Kidney (tissue), 14 donors: ENCODE results near the gene EEFSEC. TPM values are rescaled to one million over a fixed set of nuclear protein-coding genes. Genes with fewer than 3 reads are reported as not detected.

Experiments used
- DNase-seq, 5 donors: peaks; one replicate each; pipeline ENCODE4 v3.0.0-alpha.2; 2013 to 2020
- FAIRE-seq: peaks from 2 replicates; lab custom pipeline; 2012; peaks lifted over from hg19 to GRCh38; lab: Jason Lieb, UNC
- H3K27ac ChIP-seq, 2 donors: one replicate each; pipeline ENCODE4 v1.7.0; 2013; ENCODE audit warnings: low read depth in 2 of 2, low read length in 2 of 2, inconsistent platforms in 1 of 2
- H3K27me3 ChIP-seq: one replicate; pipeline ENCODE4 v1.7.1; 2013; ENCODE audit warnings: low read length, inconsistent platforms; ENCODE audit not compliant: control insufficient read depth, insufficient read depth
- H3K36me3 ChIP-seq, 3 donors: one replicate each; pipeline versions ENCODE4 v1.7.0 to v1.7.1; 2013; ENCODE audit warnings: low read length in 3 of 3, control low read depth in 1 of 3, inconsistent platforms in 1 of 3; ENCODE audit not compliant: insufficient read depth in 3 of 3, control insufficient read depth in 2 of 3
- H3K4me1 ChIP-seq, 3 donors: one replicate each; pipeline versions ENCODE4 v1.7.0 to v1.7.1; 2013; ENCODE audit warnings: low read length in 3 of 3, inconsistent platforms in 1 of 3, low read depth in 1 of 3; ENCODE audit not compliant: control insufficient read depth in 2 of 3, insufficient read depth in 2 of 3
- H3K4me3 ChIP-seq, 3 donors: one replicate each; pipeline versions ENCODE4 v1.7.0 to v1.8.1; 2013; ENCODE audit warnings: low read length in 3 of 3, control low read depth in 1 of 3, inconsistent platforms in 1 of 3
- H3K9ac ChIP-seq, 3 donors: one replicate each; pipeline versions ENCODE4 v1.7.0 to v1.7.1; 2013; ENCODE audit warnings: low read length in 3 of 3, control low read depth in 1 of 3, inconsistent platforms in 1 of 3
- H3K9me3 ChIP-seq, 3 donors: one replicate each; pipeline versions ENCODE4 v1.7.0 to v1.7.1; 2013; ENCODE audit warnings: low read length in 3 of 3, control low read depth in 1 of 3, inconsistent platforms in 1 of 3; ENCODE audit not compliant: control insufficient read depth in 2 of 3, insufficient read depth in 1 of 3
- intact Hi-C: fragments of 100-400 bp; cut with DNase I; formaldehyde crosslinking; loops from one replicate; pipeline ENCODE4 v1.11.1; 2022
- polyA plus RNA-seq: library from polyadenylated mRNA; stranded (reverse); fragments of 350-450 nt; fragmentation: Illumina TruSeq; extraction: RNeasy Lipid Tissue Mini Kit (QIAGEN cat#74804); gene quantifications from one replicate; pipeline ENCODE4 v1.2.3, GENCODE V29; 2014; ENCODE audit warnings: low read depth, low replicate concordance; ENCODE audit not compliant: insufficient read depth
- total RNA-seq: library from RNA; stranded (reverse); fragmentation: NEBNext Ultra II Directional; extraction: Animal tissue kit (Norgen Biotek cat#: 25700); gene quantifications from one replicate; pipeline ENCODE4 v1.2.1, GENCODE V29; 2021
- TF ChIP-seq, protein P1 (sequence below): IDR thresholded peaks from 3 replicates; pipeline ENCODE4 v1.5.1; 2012; ENCODE audit warnings: mild to moderate bottlenecking, moderate library complexity, borderline replicate concordance; ENCODE audit not compliant: insufficient read depth; ENCODE audit errors: extremely low read depth
- donor health status: control.
- donor health status: control.
- donor health status: control.
- donor health status: control.
- donor health status: control.
- donor health status: DM: yes; HTN: yes; CAD: no.
- donor health status: Normal renal cell carcinoma (clear cell type).

Gene EEFSEC
- total and polyA plus RNA-seq, 2 donors from 2014 or later = 15.2 to 23.2 TPM

DNA sequence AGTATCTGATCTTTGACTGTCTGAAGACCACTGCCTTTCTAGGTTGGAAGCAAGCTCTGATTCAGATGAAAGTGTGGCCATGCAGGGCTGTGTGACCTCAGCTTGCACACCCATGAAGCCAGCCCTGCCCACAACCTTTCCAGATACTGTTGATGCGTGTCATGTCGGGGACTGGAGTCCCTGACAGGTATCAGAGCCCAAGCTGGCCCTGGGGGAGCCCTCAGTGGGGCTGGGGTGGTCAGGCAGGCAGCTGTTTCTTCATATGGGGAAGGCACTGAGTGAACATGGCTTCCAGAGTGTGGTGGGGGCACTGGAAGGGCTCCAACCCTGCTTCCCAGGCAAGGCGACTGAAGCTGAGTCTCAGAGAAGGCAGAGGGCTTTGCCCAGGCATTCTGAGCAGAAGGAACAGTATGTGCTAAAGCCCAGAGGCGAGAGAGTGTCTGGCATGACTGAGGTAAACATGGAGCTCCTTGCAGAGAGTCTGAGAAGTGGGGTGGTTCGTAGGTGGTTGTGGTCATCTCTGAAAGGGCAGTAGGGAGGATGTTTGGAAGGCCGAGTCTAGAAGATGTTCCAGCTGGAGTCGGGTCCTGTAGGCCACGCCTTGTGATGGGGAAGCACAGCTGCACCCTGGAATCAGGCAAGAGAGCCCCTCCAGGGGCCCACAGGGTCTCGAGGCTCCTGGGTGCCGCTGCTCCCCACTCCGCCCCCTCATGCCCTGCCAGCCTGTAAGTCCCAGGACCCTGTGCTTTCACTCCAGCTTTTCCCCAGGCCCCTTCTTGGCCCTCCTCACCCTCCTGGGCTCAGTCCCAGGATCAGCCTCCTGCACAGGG is 122.2 kb downstream of the EEFSEC start:
- H3K9ac ChIP-seq = no peak overlapping the region
- TF ChIP-seq, protein P1, sequence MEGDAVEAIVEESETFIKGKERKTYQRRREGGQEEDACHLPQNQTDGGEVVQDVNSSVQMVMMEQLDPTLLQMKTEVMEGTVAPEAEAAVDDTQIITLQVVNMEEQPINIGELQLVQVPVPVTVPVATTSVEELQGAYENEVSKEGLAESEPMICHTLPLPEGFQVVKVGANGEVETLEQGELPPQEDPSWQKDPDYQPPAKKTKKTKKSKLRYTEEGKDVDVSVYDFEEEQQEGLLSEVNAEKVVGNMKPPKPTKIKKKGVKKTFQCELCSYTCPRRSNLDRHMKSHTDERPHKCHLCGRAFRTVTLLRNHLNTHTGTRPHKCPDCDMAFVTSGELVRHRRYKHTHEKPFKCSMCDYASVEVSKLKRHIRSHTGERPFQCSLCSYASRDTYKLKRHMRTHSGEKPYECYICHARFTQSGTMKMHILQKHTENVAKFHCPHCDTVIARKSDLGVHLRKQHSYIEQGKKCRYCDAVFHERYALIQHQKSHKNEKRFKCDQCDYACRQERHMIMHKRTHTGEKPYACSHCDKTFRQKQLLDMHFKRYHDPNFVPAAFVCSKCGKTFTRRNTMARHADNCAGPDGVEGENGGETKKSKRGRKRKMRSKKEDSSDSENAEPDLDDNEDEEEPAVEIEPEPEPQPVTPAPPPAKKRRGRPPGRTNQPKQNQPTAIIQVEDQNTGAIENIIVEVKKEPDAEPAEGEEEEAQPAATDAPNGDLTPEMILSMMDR = no peak
- no peak overlapping the region for H3K27ac ChIP-seq
- FAIRE-seq (no peak), DNase-seq (no peak)
- peaks cover 0 to 9% (median 7%) of the 10 kb centered on the region in 3 donors for H3K4me1 ChIP-seq
- no peaks in the 10 kb centered on the region for H3K9me3 ChIP-seq
- intact Hi-C loops = no loop called here
- H3K4me3 ChIP-seq = no peak overlapping the region
- no peaks in the 10 kb centered on the region for H3K27me3 ChIP-seq
- peaks cover 0 to 4% (median 2%) of the 10 kb centered on the region in 3 donors for H3K36me3 ChIP-seq

DNA sequence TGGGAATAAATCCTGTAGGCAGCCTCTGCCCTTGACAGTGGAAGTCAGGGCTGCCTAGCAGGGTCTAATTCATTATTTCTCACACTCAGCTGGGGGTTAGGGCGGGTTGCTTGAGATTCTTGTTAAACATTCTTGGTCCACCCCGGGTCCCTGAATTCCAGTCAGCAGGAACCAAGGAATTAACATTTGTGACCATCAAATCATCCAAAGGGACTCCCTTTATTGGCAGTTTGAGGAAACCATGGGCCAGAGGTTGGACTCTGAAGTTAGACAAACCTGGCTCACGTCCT is 122.8 kb downstream of the EEFSEC start:
- FAIRE-seq (no peak), DNase-seq (no peak)
- H3K4me3 ChIP-seq = no peak overlapping the region
- peaks cover 0 to 4% (median 2%) of the 10 kb centered on the region in 3 donors for H3K36me3 ChIP-seq
- peaks cover 0 to 9% (median 7%) of the 10 kb centered on the region in 3 donors for H3K4me1 ChIP-seq
- TF ChIP-seq, protein P1 = no peak
- H3K9me3 ChIP-seq = no peaks in the 10 kb centered on the region
- no peaks in the 10 kb centered on the region for H3K27me3 ChIP-seq
- H3K27ac ChIP-seq = no peak overlapping the region
- intact Hi-C loops = no loop called here
- H3K9ac ChIP-seq = no peak overlapping the region

DNA sequence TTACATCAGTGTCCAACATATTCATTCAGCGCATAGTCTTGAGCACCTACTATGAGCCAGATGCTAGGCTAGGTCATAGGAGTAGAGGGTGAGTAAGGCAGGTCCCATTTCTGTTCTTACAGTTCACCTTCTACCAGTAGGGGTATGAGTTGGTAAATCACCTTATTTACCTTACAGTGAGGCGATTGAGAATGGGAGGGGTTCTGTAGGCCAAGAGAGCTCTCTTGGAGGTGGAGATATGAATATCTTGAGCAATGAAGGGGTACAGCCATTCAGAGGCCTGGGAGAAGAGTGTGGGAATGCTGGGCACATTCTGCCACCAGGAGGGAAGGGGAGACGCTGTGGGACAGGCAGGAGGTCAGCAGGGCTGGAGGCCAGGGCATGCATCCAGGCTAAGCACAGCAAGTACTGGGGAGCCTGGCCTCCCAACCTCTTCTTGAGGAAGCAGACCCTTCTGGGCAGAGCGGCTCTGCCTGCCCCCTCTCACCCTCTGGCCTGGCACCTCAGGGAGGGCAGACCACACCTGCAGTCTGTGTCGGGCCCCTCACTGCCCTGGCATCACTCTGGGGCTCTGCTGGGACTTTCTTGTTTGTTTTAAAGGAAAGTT is 123.4 kb downstream of the EEFSEC start:
- Histone ChIP-seq H3K36me3 (peaks cover 0 to 4% (median 2%) of the 10 kb centered on the region in 3 donors), H3K9me3 (no peaks in the 10 kb centered on the region), H3K27ac (no peak overlapping the region), H3K9ac (no peak overlapping the region), H3K4me3 (no peak overlapping the region), H3K4me1 (peaks cover 0 to 9% (median 7%) of the 10 kb centered on the region in 3 donors), H3K27me3 (no peaks in the 10 kb centered on the region)
- intact Hi-C loops = no loop called here
- TF ChIP-seq, protein P1 = no peak
- DNase-seq = no peak
- FAIRE-seq = no peak
